DMS79 (cell line): ENCODE results near the gene TMEM52B.
"Not testable (repeated sequence)": the region's sequence is repeated elsewhere in the genome, so short reads cannot be mapped to it uniquely, and the experiment has no call there.

Experiments
- DNase-seq: peaks from one replicate; lab custom pipeline; 2025; lab: John Stamatoyannopoulos, UW

Gene TMEM52B

GRCh38 chr12:10211940-10212738, 33.3 kb downstream of the TMEM52B start:
- peak; percentile 62 for DNase-seq

- DNase-seq = peak; percentile 34
These were observed 33.9 kb downstream of the TMEM52B start, which contains the start of gene GABARAPL1 for GRCh38 chr12:10212739-10213131. Gene GABARAPL1, plus strand, starts transcription at chr12:10212877. Its CDS starts 253 bp downstream, at chr12:10213130.

GRCh38 chr12:10213168-10214135, 34.6 kb downstream of the TMEM52B start:
- DNase-seq = peak; percentile 57

- DNase-seq = no peak
These were observed 35.5 kb downstream of the TMEM52B start for GRCh38 chr12:10214136-10214894.

- no peak for DNase-seq
These were observed 36.0 kb downstream of the TMEM52B start for GRCh38 chr12:10214895-10215267.

- DNase-seq = no peak
These were observed 36.6 kb downstream of the TMEM52B start for GRCh38 chr12:10215436-10215835.

- not testable (repeated sequence) for DNase-seq
These were observed 37.1 kb downstream of the TMEM52B start for GRCh38 chr12:10215946-10216345.

- no peak for DNase-seq
These were observed 39.2 kb downstream of the TMEM52B start for GRCh38 chr12:10218021-10218420.

GRCh38 chr12:10220398-10221077, 41.7 kb downstream of the TMEM52B start:
- DNase-seq = no peak

- DNase-seq = no peak
These were observed 43.0 kb downstream of the TMEM52B start for GRCh38 chr12:10221846-10222245.

- DNase-seq = no peak
These were observed 44.4 kb downstream of the TMEM52B start for GRCh38 chr12:10223208-10223607.

GRCh38 chr12:10225426-10225825, 46.6 kb downstream of the TMEM52B start:
- DNase-seq = not testable (repeated sequence)

GRCh38 chr12:10226086-10226485, 47.3 kb downstream of the TMEM52B start:
- DNase-seq = no peak

GRCh38 chr12:10226731-10227130, 47.9 kb downstream of the TMEM52B start:
- DNase-seq = no peak

- no peak for DNase-seq
These were observed 48.8 kb downstream of the TMEM52B start for GRCh38 chr12:10227648-10228047.

GRCh38 chr12:10234562-10234961, 55.7 kb downstream of the TMEM52B start:
- no peak for DNase-seq

GRCh38 chr12:10235761-10236631, 57.2 kb downstream of the TMEM52B start:
- DNase-seq = no peak

- no peak for DNase-seq
These were observed 57.9 kb downstream of the TMEM52B start for GRCh38 chr12:10236720-10237119.

- DNase-seq = no peak
These were observed 59.7 kb downstream of the TMEM52B start for GRCh38 chr12:10238526-10238925.

- DNase-seq = no peak
These were observed 62.5 kb downstream of the TMEM52B start for GRCh38 chr12:10241290-10241689.
